Muscle of arm (tissue), 14 donors: ENCODE measurements around the gene CORO1C. TPM values are rescaled to one million over a fixed set of nuclear protein-coding genes. Genes with fewer than 3 reads are reported as not detected.
"Not testable (repeated sequence)": the region's sequence is repeated elsewhere in the genome, so short reads cannot be mapped to it uniquely, and the experiment has no call there.

Source experiments
- DNase-seq: peaks from one replicate; pipeline ENCODE4 v3.0.0-alpha.2; 2013
- long read RNA-seq, 11 donors: transcript quantifications; one replicate each; lab custom pipeline, GENCODE V29; 2026
- polyA plus RNA-seq, 12 donors: library from polyadenylated mRNA; unstranded; fragments of 120-200 nt; gene quantifications; one replicate each; pipeline ENCODE4 v1.2.1, GENCODE V29; 2013; ENCODE audit not compliant: insufficient read length in 12 of 12

CORO1C gene
- 100 to 1,000 TPM in 1 of 12 donors, 10 to 100 TPM in 10, not detected in 1; 62.7 to 117 (median 90.9) TPM for polyA plus RNA-seq
- long read RNA-seq, donor 1, transcript CORO1C-201 (11 exons, 3,892 nt), result major isoform, 9 of 15 reads
- long read RNA-seq, donor 1, partial matches to known transcripts, result 6 of 15 reads
- long read RNA-seq, donor 1, other reads (novel, unspliced or antisense), result 0 of 15 reads
- long read RNA-seq, donor 2, transcript CORO1C-201 (11 exons, 3,892 nt), result major isoform, 9 of 10 reads
- long read RNA-seq, donor 2, partial matches to known transcripts, result 0 of 10 reads
- long read RNA-seq, donor 2, other reads (novel, unspliced or antisense), result 0 of 10 reads
- long read RNA-seq, donor 3, transcript CORO1C-201 (11 exons, 3,892 nt), result major isoform, 6 of 7 reads
- long read RNA-seq, donor 3, partial matches to known transcripts, result 0 of 7 reads
- long read RNA-seq, donor 3, other reads (novel, unspliced or antisense), result 0 of 7 reads
- long read RNA-seq, donor 4, partial matches to known transcripts, result 0 of 4 reads
- long read RNA-seq, donor 4, other reads (novel, unspliced or antisense), result 0 of 4 reads
- long read RNA-seq, donor 5, result 0 reads
- long read RNA-seq, donor 6, transcript CORO1C-201 (11 exons, 3,892 nt), result major isoform, 8 of 9 reads
- long read RNA-seq, donor 6, partial matches to known transcripts, result 0 of 9 reads
- long read RNA-seq, donor 6, other reads (novel, unspliced or antisense), result 0 of 9 reads
- long read RNA-seq, donor 7, partial matches to known transcripts, result 0 of 4 reads
- long read RNA-seq, donor 7, other reads (novel, unspliced or antisense), result 0 of 4 reads
- long read RNA-seq, donor 8, transcript CORO1C-201 (11 exons, 3,892 nt), result major isoform, 9 of 9 reads
- long read RNA-seq, donor 8, partial matches to known transcripts, result 0 of 9 reads
- long read RNA-seq, donor 8, other reads (novel, unspliced or antisense), result 0 of 9 reads
- long read RNA-seq, donor 9, transcript CORO1C-201 (11 exons, 3,892 nt), result major isoform, 10 of 16 reads
- long read RNA-seq, donor 9, partial matches to known transcripts, result 5 of 16 reads
- long read RNA-seq, donor 9, other reads (novel, unspliced or antisense), result 0 of 16 reads
- long read RNA-seq, donor 10, transcript CORO1C-201 (11 exons, 3,892 nt), result major isoform, 6 of 13 reads
- long read RNA-seq, donor 10, partial matches to known transcripts, result 5 of 13 reads
- long read RNA-seq, donor 10, other reads (novel, unspliced or antisense), result 0 of 13 reads
- long read RNA-seq, donor 11, transcript CORO1C-201 (11 exons, 3,892 nt), result major isoform, 13 of 13 reads
- long read RNA-seq, donor 11, partial matches to known transcripts, result 0 of 13 reads
- long read RNA-seq, donor 11, other reads (novel, unspliced or antisense), result 0 of 13 reads

- DNase-seq, result peak; percentile 96
Measured at GRCh38 chr12:108731105-108731865, at the start of gene CORO1C. Gene CORO1C, minus strand, starts transcription at chr12:108731518. Its CDS starts 30,200 bp downstream, at chr12:108701318.

- peak; percentile 51 for DNase-seq
Measured at GRCh38 chr12:108779998-108780688, 48.8 kb upstream of the CORO1C start.

DNA sequence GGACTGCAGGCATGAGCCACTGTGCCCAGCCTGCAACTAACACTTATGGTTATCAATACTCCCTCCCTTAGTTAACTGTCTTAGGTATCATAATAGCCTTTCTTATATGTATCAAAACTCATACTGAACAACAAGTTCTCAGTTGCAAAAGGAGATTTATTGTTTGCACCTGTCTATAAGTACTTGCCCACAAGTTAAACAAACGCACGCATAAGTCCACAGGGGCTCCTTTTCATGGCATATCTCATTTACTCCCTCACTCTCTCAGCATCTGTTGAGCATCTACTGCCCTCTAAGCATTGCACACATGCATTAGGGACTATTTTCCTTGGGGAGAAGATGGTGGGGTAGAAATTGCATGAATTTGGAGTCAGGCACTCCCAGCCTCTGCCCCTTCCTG lies 46.7 kb upstream of the CORO1C start:
- no peak for DNase-seq

- no peak for DNase-seq
Measured at GRCh38 chr12:108777156-108777555, 45.8 kb upstream of the CORO1C start.

- peak; percentile 68 for DNase-seq
Measured at GRCh38 chr12:108773798-108774788, 42.8 kb upstream of the CORO1C start.

- DNase-seq, result no peak
Measured at GRCh38 chr12:108772891-108773797, 41.8 kb upstream of the CORO1C start.

- DNase-seq, result no peak
Measured at GRCh38 chr12:108772247-108772646, 40.9 kb upstream of the CORO1C start.

DNA sequence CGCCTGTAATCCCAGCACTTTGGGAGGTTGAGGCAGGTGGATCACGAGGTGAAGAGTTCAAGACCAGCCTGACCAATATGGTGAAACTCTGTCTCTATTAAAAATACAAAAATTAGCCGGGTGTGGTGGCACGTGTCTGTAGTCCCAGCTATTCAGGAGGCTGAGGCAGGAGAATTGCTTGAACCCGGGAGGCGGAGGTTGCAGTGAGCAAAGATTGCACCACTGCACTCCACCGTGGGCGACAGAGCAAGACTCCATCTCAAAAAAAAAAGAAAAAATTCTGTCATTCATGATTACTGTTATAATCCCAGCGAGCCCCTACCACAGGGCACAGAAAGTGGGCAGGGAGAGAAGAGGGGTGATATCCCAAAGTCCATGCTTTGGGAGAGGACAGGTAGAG lies 40.5 kb upstream of the CORO1C start:
- DNase-seq, result not testable (repeated sequence)

DNA sequence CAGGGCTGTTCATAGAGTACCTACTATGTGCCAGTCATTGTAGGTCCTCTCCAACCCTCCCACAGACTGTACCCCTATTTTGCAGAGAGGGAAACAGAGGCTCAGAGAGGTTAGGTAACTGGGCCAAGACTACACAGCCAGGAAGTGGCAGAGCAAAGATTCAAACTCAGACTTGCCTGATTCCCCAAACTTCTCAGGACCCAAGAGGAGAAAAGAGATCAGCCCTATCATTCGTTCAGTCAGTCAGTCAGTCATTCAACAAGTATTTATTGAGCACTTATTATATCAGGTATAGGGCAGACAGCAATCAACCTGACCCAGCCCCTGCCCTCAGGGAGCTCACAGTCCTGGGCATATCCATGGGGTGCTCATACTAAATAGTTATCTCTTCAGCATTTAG lies 39.6 kb upstream of the CORO1C start:
- no peak for DNase-seq

DNA sequence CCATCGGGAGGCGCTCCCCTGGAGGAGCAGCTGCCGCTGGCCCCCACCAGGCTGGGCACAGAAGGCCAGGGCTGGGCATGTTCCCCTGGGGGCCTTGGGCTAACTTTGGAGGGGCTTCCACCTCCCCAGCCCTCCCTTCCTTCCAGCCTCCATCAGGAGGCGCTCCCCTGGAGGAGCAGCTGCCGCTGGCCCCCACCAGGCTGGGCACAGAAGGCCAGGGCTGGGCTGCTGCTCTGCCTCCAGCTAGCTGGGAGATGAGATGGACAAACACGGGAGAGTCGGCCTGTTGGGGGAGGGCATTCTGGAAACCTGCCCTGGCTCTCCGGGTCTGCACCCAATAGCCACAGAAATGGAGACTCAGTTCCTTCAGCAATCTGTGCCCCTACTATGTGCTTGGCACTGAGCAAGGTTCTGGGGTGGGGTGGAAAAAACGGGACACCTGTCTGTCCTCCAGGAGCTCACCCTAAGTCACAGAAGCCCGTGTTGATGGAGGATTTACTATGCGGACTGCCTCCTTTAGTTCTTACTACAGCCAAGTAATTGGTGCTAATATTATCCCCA lies 39.0 kb upstream of the CORO1C start:
- DNase-seq, result no peak

- no peak for DNase-seq
Measured at GRCh38 chr12:108768591-108769500, 37.5 kb upstream of the CORO1C start.

- DNase-seq, result no peak
Measured at GRCh38 chr12:108766294-108766693, 35.0 kb upstream of the CORO1C start.

GRCh38 chr12:108765289-108765764 lies 34.0 kb upstream of the CORO1C start:
- no peak for DNase-seq

GRCh38 chr12:108764540-108765288 lies 33.4 kb upstream of the CORO1C start:
- DNase-seq, result no peak

DNA sequence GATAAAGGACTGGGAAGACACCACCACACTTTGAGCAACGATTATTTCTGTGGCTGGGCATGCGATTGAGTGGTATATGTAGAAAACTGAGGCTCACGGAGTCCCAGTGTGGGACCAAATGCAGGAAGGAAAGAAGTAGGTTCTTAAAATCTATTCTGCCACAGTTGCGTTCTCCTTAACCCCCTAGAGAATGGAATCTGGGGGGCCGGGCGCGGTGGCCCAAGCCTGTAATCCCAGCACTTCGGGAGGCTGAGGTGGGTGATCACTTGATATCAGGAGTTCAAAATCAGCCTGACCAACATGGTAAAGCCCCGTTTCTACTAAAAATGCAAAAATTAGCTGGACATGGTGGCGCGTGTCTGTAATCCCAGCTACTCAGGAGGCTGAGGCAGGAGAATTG lies 29.9 kb upstream of the CORO1C start:
- DNase-seq, result no peak
